SJCRH30 (cell line): ENCODE results near the gene GPR156. TPM values are rescaled to one million over a fixed set of nuclear protein-coding genes. Genes with fewer than 3 reads are reported as not detected.

Experiments used
- DNase-seq, 2 experiments: peaks; one replicate each; pipeline ENCODE4 v3.0.0-alpha.2; 2015 to 2020
- H3K27ac ChIP-seq: fragments of 250-450 bp; sonication (Bioruptor Pico); 2 replicates; pipeline ENCODE4 v1.5.1; 2020; ENCODE audit warnings: mild to moderate bottlenecking, moderate library complexity
- H3K27me3 ChIP-seq: fragments of 250-450 bp; sonication (Bioruptor Pico); 2 replicates; pipeline ENCODE4 v1.5.1; 2020; ENCODE audit warnings: mild to moderate bottlenecking, moderate library complexity
- H3K36me3 ChIP-seq: fragments of 250-450 bp; sonication (Bioruptor Pico); 2 replicates; pipeline ENCODE4 v1.5.1; 2020; ENCODE audit warnings: mild to moderate bottlenecking, moderate library complexity
- H3K4me1 ChIP-seq: fragments of 250-450 bp; sonication (Bioruptor Pico); 2 replicates; pipeline ENCODE4 v1.5.1; 2020; ENCODE audit warnings: mild to moderate bottlenecking, moderate library complexity
- H3K4me3 ChIP-seq: fragments of 250-450 bp; sonication (Bioruptor Pico); 2 replicates; pipeline ENCODE4 v1.5.1; 2020; ENCODE audit warnings: mild to moderate bottlenecking, moderate library complexity
- H3K9me3 ChIP-seq: fragments of 250-450 bp; sonication (Bioruptor Pico); replicated peaks from 2 replicates; pipeline ENCODE4 v1.5.1; 2020; ENCODE audit warnings: mild to moderate bottlenecking, moderate library complexity
- total RNA-seq: library from RNA; depleted of rRNA; stranded (reverse); fragments of >200 nt; shearing (Covaris generic); gene quantifications from 2 replicates; pipeline ENCODE4 v1.2.3, GENCODE V29; 2014

The GPR156 gene
- total RNA-seq, 1 experiment from 2014 or later, result 0.91 TPM

- no peak overlapping the region for H3K27ac ChIP-seq
- H3K9me3 ChIP-seq, result peaks cover 8% of the 10 kb centered on the region; the same call in 1 of the 2 replicates
- no peaks in the 10 kb centered on the region for H3K27me3 ChIP-seq
- H3K36me3 ChIP-seq, result no peaks in the 10 kb centered on the region
- no peak overlapping the region for H3K4me3 ChIP-seq
- no peaks in the 10 kb centered on the region for H3K4me1 ChIP-seq
- no peak for DNase-seq
These were observed 4.6 kb upstream of the GPR156 start for GRCh38 chr3:120289636-120290035.

DNA sequence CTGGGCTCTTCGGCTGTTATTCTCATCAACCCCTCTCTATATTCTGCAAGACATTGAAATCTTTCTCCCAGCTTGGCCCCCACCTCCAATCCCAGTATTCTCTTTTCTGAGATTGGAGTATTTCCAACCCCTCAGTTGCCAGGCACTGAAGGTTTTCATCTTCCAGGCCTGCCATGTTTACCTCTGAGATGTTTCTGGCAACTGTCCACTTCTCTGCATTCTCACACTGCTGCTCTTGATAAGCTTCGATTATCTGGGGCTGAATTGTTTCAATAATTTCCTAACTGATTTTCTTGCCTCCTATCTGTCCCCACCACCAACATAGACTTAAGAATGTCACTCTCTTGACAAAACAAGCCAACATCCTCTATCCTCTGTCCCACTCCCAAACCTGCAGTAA, 1.4 kb upstream of the GPR156 start:
- Histone ChIP-seq H3K36me3 (no peaks in the 10 kb centered on the region), H3K9me3 (no peaks in the 10 kb centered on the region), H3K4me1 (no peaks in the 10 kb centered on the region), H3K27ac (no peak overlapping the region), H3K4me3 (no peak overlapping the region), H3K27me3 (no peaks in the 10 kb centered on the region)
- DNase-seq, result no peak

GRCh38 chr3:120285508-120285841, 453 bp upstream of the GPR156 start:
- Histone ChIP-seq H3K27ac (no peak overlapping the region), H3K4me1 (no peaks in the 10 kb centered on the region), H3K9me3 (no peaks in the 10 kb centered on the region), H3K4me3 (no peak overlapping the region), H3K36me3 (no peaks in the 10 kb centered on the region), H3K27me3 (no peaks in the 10 kb centered on the region)
- DNase-seq, result no peak

DNA sequence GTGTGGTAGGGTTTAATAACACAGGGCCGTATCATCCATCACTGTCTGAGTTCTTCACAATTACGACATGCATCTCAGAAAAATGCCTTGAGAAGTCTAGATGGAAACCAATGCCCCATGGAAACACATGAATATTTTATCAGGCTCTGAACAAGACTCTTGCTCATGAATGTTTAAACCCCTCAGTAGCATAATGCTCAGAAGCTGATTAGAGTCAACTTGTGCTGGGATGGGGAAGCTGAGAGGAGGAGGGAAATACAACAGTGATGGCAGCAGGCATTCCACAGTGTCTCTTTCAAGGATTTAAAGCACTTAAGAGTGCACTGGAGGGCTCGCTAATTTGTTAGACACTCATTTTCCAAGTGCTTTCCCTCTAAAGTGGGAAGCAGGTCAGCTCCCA, 3.8 kb downstream of the GPR156 start:
- Histone ChIP-seq H3K9me3 (no peaks in the 10 kb centered on the region; the same call in 1 of the 2 replicates), H3K4me3 (no peak overlapping the region), H3K27me3 (no peaks in the 10 kb centered on the region), H3K36me3 (no peaks in the 10 kb centered on the region), H3K27ac (no peak overlapping the region), H3K4me1 (peaks cover 7% of the 10 kb centered on the region)
- no peak for DNase-seq

DNA sequence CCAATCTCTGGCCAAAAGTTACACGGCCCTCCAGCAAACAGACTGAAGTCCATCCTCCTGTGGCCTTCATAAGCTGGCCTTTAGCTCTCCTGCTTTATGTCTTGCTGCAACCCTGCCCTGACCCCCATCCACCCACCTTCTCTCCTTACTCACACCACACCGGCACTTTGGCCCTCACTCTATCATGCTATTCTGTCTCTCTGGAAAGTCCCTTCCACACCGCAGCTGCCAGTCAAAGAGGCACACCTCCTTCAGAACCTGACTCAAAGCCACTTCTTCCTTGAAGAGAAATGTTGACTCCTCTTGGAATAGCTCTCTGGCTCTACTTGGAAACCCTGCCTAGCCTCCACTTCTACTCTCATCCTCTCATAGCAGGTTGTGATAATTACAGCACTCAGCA, 4.5 kb downstream of the GPR156 start:
- Histone ChIP-seq H3K4me3 (no peak overlapping the region), H3K9me3 (no peaks in the 10 kb centered on the region; the same call in 1 of the 2 replicates), H3K36me3 (no peaks in the 10 kb centered on the region), H3K4me1 (peaks cover 9% of the 10 kb centered on the region), H3K27me3 (no peaks in the 10 kb centered on the region), H3K27ac (no peak overlapping the region)
- DNase-seq, result no peak

DNA sequence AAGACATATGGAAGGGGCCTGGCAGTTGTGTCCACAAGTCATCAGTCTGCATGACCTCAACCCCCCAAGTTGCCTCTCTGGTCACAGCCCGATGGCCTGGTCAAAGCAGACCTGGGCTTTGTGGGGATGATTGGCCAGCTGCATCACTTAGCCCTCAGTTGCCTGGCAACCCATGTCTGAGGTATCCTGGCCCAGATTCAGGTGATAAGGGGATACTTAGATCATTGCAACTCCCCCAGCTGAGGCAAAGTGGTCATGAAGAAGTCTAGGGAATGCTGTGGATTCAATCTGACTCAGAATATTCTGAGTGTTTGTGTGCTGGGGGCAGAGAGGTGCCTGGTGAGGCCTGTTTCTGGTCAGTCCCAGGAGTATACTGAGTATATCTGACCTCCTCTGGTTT, 5.0 kb downstream of the GPR156 start:
- H3K27ac ChIP-seq, result no peak overlapping the region
- H3K36me3 ChIP-seq, result no peaks in the 10 kb centered on the region
- no peaks in the 10 kb centered on the region for H3K27me3 ChIP-seq
- no peak for DNase-seq
- H3K4me1 ChIP-seq, result peaks cover 14% of the 10 kb centered on the region
- no peaks in the 10 kb centered on the region; the same call in 1 of the 2 replicates for H3K9me3 ChIP-seq
- H3K4me3 ChIP-seq, result no peak overlapping the region

GRCh38 chr3:120276767-120277166, 8.3 kb downstream of the GPR156 start:
- no peaks in the 10 kb centered on the region for H3K27me3 ChIP-seq
- no peak for DNase-seq

GRCh38 chr3:120275618-120276017, 9.4 kb downstream of the GPR156 start:
- Histone ChIP-seq H3K27ac (peak overlapping the region; percentile 20), H3K4me1 (peaks cover 22% of the 10 kb centered on the region), H3K4me3 (peak overlapping the region; percentile 10), H3K9me3 (no peaks in the 10 kb centered on the region; the same call in 1 of the 2 replicates), H3K27me3 (no peaks in the 10 kb centered on the region), H3K36me3 (no peaks in the 10 kb centered on the region)
- peak; percentile 82 to 95 for DNase-seq

More at GRCh38 chr3:120276767-120277166, 8.3 kb downstream of the GPR156 start:
- Histone ChIP-seq H3K9me3 (no peaks in the 10 kb centered on the region; the same call in 1 of the 2 replicates), H3K27ac (no peak overlapping the region; the same call in 1 of the 2 replicates), H3K4me3 (peak overlapping the region; percentile 10; the same call in 1 of the 2 replicates), H3K4me1 (peaks cover 22% of the 10 kb centered on the region), H3K36me3 (no peaks in the 10 kb centered on the region)

DNA sequence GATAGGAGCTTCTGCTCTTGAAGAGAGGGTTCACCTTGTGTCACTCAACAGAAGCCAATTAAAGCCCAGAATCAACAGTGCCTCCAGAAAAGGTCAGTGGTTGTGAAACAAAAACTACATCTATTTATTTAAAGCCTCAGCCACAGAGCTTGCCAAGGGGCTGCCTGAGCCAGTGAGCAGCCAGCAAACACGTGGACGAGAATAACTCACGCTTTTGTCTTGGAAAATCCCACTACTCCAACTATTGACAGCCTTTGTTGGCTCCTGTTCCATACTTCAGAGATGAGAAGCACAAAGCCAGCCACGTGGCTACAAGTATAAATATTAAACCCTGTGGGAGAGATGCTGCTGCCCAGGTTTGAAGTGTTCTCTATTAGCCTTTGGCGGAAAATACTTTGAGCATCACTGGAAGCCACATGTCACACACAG, 10.3 kb downstream of the GPR156 start:
- DNase-seq, result peak; percentile 21 to 55
- Histone ChIP-seq H3K27ac (no peak overlapping the region; the same call in 1 of the 2 replicates), H3K9me3 (no peaks in the 10 kb centered on the region; the same call in 1 of the 2 replicates), H3K4me1 (peaks cover 22% of the 10 kb centered on the region), H3K4me3 (no peak overlapping the region), H3K27me3 (no peaks in the 10 kb centered on the region), H3K36me3 (no peaks in the 10 kb centered on the region)

DNA sequence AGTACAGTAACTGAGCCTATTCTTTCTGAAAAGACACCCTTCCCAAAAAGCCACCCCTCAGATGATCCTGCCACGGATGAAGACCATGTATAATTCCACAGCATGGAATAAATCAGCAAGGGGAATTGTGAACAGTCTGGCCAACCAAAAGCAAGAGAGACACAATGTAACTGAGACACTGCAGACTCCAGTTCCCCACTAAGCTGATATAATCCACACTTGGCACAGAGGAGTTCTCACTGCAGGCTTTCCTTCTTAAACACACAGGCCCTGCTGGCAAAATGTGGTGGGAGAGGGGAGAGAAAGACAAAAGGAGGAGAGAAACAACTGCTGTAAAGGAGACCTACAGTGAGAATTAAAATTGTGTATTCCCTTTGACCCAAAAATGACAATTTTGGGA, 12.7 kb downstream of the GPR156 start:
- Histone ChIP-seq H3K27ac (no peak overlapping the region), H3K36me3 (no peaks in the 10 kb centered on the region), H3K27me3 (no peaks in the 10 kb centered on the region), H3K4me3 (no peak overlapping the region), H3K4me1 (peaks cover 22% of the 10 kb centered on the region), H3K9me3 (no peaks in the 10 kb centered on the region)
- peak; percentile 60 to 88 for DNase-seq

GRCh38 chr3:120265989-120266388, 19.0 kb downstream of the GPR156 start:
- no peak overlapping the region for H3K4me3 ChIP-seq
- no peaks in the 10 kb centered on the region for H3K36me3 ChIP-seq
- no peaks in the 10 kb centered on the region for H3K4me1 ChIP-seq
- no peaks in the 10 kb centered on the region for H3K9me3 ChIP-seq
- no peaks in the 10 kb centered on the region for H3K27me3 ChIP-seq
- no peak overlapping the region for H3K27ac ChIP-seq
- no peak for DNase-seq

GRCh38 chr3:120264963-120265362, 20.1 kb downstream of the GPR156 start:
- DNase-seq, result no peak
- no peaks in the 10 kb centered on the region for H3K27me3 ChIP-seq

DNA sequence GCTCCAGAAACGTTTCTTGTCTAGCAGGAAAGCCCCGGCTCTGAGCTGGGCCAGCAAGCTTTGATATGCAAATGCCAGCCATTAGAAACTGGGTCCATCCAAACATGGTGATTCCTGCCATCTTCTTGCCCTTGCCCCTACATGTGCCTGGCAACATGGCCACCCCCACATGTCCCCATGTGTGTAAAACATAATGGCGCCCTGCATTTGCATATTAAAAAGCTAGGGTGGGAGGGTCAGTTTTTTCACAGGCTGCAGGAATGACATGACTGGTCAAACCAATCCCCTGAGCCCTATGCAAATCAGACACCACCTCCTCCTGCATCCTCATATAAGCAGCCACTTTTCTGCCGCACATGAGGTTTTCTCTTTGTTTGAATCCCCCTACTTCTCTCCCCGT, 21.2 kb downstream of the GPR156 start:
- Histone ChIP-seq H3K27me3 (no peaks in the 10 kb centered on the region), H3K27ac (no peak overlapping the region), H3K4me3 (no peak overlapping the region), H3K36me3 (no peaks in the 10 kb centered on the region), H3K9me3 (no peaks in the 10 kb centered on the region), H3K4me1 (no peaks in the 10 kb centered on the region)
- no peak for DNase-seq

More at GRCh38 chr3:120264963-120265362, 20.1 kb downstream of the GPR156 start:
- no peaks in the 10 kb centered on the region for H3K9me3 ChIP-seq
- H3K27ac ChIP-seq, result no peak overlapping the region
- H3K36me3 ChIP-seq, result no peaks in the 10 kb centered on the region
- H3K4me3 ChIP-seq, result no peak overlapping the region
- no peaks in the 10 kb centered on the region for H3K4me1 ChIP-seq

DNA sequence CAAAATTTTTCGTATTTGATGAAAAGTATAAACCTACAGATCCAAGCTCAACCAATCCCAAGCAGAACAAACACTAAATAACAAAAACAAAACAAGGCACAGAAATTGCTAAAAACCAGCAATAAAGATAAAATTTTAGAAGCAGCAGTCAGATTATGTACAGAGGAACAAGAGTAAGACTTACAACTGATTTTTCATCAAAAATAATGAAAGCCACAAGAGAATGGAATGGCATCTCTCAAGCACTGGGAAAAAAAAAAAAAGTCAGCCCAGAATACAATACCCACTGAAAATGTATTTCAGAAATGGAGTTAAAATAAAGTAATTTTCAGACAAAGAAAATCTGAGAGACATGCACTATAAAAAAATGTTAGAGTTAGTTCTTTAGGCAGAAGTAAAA, 27.0 kb downstream of the GPR156 start:
- Histone ChIP-seq H3K27me3 (no peaks in the 10 kb centered on the region), H3K9me3 (peaks cover 20% of the 10 kb centered on the region), H3K27ac (no peak overlapping the region), H3K4me3 (no peak overlapping the region), H3K36me3 (no peaks in the 10 kb centered on the region), H3K4me1 (no peaks in the 10 kb centered on the region)
- no peak for DNase-seq

DNA sequence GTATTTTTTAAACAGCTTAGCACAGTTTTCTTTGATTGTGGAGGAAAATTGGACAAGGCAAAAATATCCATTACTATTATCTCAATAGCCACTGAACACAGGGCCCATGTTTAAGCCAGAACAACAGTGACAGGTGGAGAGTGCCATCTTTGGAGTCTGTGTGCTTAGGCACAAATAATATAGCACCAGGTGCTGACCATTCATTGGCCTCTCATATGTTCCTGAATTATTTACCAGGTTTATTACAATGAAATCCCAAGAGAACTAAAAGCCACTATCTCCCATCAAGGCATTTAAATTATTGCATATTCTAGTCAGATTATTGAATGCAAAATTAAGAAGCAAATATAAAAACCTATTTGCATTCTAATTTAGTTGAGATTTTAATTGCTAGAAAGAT, 39.6 kb downstream of the GPR156 start:
- Histone ChIP-seq H3K27me3 (no peaks in the 10 kb centered on the region), H3K36me3 (no peaks in the 10 kb centered on the region), H3K4me3 (no peak overlapping the region), H3K4me1 (no peaks in the 10 kb centered on the region), H3K27ac (no peak overlapping the region), H3K9me3 (no peaks in the 10 kb centered on the region)
- DNase-seq, result no peak

DNA sequence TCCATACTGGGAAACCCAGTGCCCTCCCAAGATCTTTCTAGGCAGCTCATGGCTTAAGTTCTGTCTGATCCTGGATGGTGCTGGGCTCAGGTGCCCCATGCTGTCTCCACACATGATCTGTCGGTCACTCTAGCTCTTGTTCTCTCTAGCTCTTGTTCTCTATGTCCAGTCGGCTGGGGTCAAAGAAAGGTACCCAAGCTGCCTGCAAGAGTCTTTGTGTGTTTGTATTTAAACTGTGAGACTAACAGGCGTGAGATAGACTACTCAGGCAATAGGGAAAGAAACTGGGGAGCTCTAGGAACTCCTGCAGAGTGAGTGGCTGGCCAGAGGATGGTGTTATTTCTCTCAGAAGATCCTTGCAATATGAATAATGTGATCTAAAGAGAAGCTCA, 40.2 kb downstream of the GPR156 start:
- DNase-seq, result peak in 1 of 2 experiments; percentile 43
- Histone ChIP-seq H3K36me3 (no peaks in the 10 kb centered on the region), H3K4me3 (no peak overlapping the region), H3K9me3 (no peaks in the 10 kb centered on the region), H3K4me1 (no peaks in the 10 kb centered on the region), H3K27me3 (no peaks in the 10 kb centered on the region), H3K27ac (no peak overlapping the region)
